ENCODE data around the gene PHC2.

PHC2 gene

GRCh38 chr1:33424610-33425009 is 6.3 kb downstream of the PHC2 start:
- TF ChIP-seq MAX (IDR thresholded peaks at IDR 0.05) (no peak), EGR1 (IDR thresholded peaks at IDR 0.05) (no peak), NFIC (IDR thresholded peaks at IDR 0.05) (no peak), ZBTB7A (IDR thresholded peaks at IDR 0.05; ENCODE audit: low read depth) (no peak), YY1 (IDR thresholded peaks at IDR 0.05; ENCODE audit: low read depth) (no peak), FOXM1 (IDR thresholded peaks at IDR 0.05; ENCODE audit: borderline replicate concordance, low read depth) (no peak), REST (IDR thresholded peaks at IDR 0.05; ENCODE audit: low read depth) (no peak), EP300 (IDR thresholded peaks at IDR 0.05; ENCODE audit: borderline replicate concordance) (no peak), CREB1 (IDR thresholded peaks at IDR 0.05; ENCODE audit: low read depth) (no peak), CEBPB (IDR thresholded peaks at IDR 0.05) (no peak), USF1 (IDR thresholded peaks at IDR 0.05) (no peak), TAF1 (IDR thresholded peaks at IDR 0.05; ENCODE audit: low read depth) (no peak), TEAD4 (IDR thresholded peaks at IDR 0.05) (no peak), TCF12 (IDR thresholded peaks at IDR 0.05; ENCODE audit: low read depth) (no peak), RAD21 (IDR thresholded peaks at IDR 0.05; ENCODE audit: low read depth) (no peak)

- no peak for TF ChIP-seq EGR1 (IDR thresholded peaks at IDR 0.05)
- no peak for TF ChIP-seq FOXM1 (IDR thresholded peaks at IDR 0.05; ENCODE audit: borderline replicate concordance, low read depth)
- TF ChIP-seq TEAD4 (IDR thresholded peaks at IDR 0.05), result no peak
- no peak for TF ChIP-seq CEBPB (IDR thresholded peaks at IDR 0.05)
- no peak for TF ChIP-seq CREB1 (IDR thresholded peaks at IDR 0.05; ENCODE audit: low read depth)
- no peak for TF ChIP-seq YY1 (IDR thresholded peaks at IDR 0.05; ENCODE audit: low read depth)
- no peak for TF ChIP-seq ZBTB7A (IDR thresholded peaks at IDR 0.05; ENCODE audit: low read depth)
- no peak for TF ChIP-seq USF1 (IDR thresholded peaks at IDR 0.05)
- TF ChIP-seq MAX (IDR thresholded peaks at IDR 0.05), result no peak
- no peak for TF ChIP-seq REST (IDR thresholded peaks at IDR 0.05; ENCODE audit: low read depth)
- no peak for TF ChIP-seq RAD21 (IDR thresholded peaks at IDR 0.05; ENCODE audit: low read depth)
These were observed 6.7 kb downstream of the PHC2 start for GRCh38 chr1:33424205-33424604.

- no peak for TF ChIP-seq USF1 (IDR thresholded peaks at IDR 0.05)
- TF ChIP-seq ZBTB7A (IDR thresholded peaks at IDR 0.05; ENCODE audit: low read depth), result no peak
- TF ChIP-seq EP300 (IDR thresholded peaks at IDR 0.05; ENCODE audit: borderline replicate concordance), result no peak
- TF ChIP-seq YY1 (IDR thresholded peaks at IDR 0.05; ENCODE audit: low read depth), result no peak
- TF ChIP-seq FOXM1 (IDR thresholded peaks at IDR 0.05; ENCODE audit: borderline replicate concordance, low read depth), result no peak
- TF ChIP-seq TAF1 (IDR thresholded peaks at IDR 0.05; ENCODE audit: low read depth), result no peak
- TF ChIP-seq TCF12 (IDR thresholded peaks at IDR 0.05; ENCODE audit: low read depth), result no peak
These were observed 9.8 kb downstream of the PHC2 start for GRCh38 chr1:33420870-33421775.

- TF ChIP-seq EP300 (IDR thresholded peaks at IDR 0.05; ENCODE audit: borderline replicate concordance), result no peak
- no peak for TF ChIP-seq NFIC (IDR thresholded peaks at IDR 0.05)
- TF ChIP-seq RAD21 (IDR thresholded peaks at IDR 0.05; ENCODE audit: low read depth), result no peak
- TF ChIP-seq TEAD4 (IDR thresholded peaks at IDR 0.05), result no peak
- TF ChIP-seq YY1 (IDR thresholded peaks at IDR 0.05; ENCODE audit: low read depth), result no peak
- no peak for TF ChIP-seq REST (IDR thresholded peaks at IDR 0.05; ENCODE audit: low read depth)
- no peak for TF ChIP-seq USF1 (IDR thresholded peaks at IDR 0.05)
- TF ChIP-seq MAX (IDR thresholded peaks at IDR 0.05), result no peak
These were observed 12.1 kb downstream of the PHC2 start for GRCh38 chr1:33418811-33419210.
